GM23248 (cell line): ENCODE measurements around the gene SLC35A2. TPM values are rescaled to one million over a fixed set of nuclear protein-coding genes. Genes with fewer than 3 reads are reported as not detected.
A peak's percentile ranks its signal among the peaks of the same experiment; 100 is the strongest.

ENCODE experiments used
- DNase-seq: peaks from one replicate; pipeline ENCODE4 v3.0.0-alpha.2; 2015
- H2AFZ ChIP-seq: fragments of 200-600 bp; sonication (generic); 2 replicates; pipeline ENCODE4 v1.6.1; 2016; ENCODE audit warnings: antibody characterized with exemption
- H3F3A ChIP-seq: fragments of 200-600 bp; sonication (generic); 2 replicates; pipeline ENCODE4 v1.6.1; 2016; ENCODE audit warnings: mild to moderate bottlenecking, antibody characterized with exemption, mixed run types; ENCODE audit not compliant: insufficient read depth
- H3K27ac ChIP-seq: fragments of 200-600 bp; sonication (generic); 2 replicates; pipeline ENCODE4 v1.5.1; 2016; ENCODE audit warnings: mild to moderate bottlenecking
- H3K27me3 ChIP-seq: fragments of 200-600 bp; sonication (generic); replicated peaks from 2 replicates; pipeline ENCODE4 v1.6.1; 2016; ENCODE audit warnings: mild to moderate bottlenecking; ENCODE audit not compliant: insufficient read depth
- H3K36me3 ChIP-seq: fragments of 200-600 bp; sonication (generic); 2 replicates; pipeline ENCODE4 v1.6.1; 2016; ENCODE audit warnings: low read depth, mild to moderate bottlenecking
- H3K4me1 ChIP-seq: fragments of 200-600 bp; sonication (generic); 2 replicates; pipeline ENCODE4 v1.6.1; 2016; ENCODE audit warnings: mild to moderate bottlenecking; ENCODE audit not compliant: insufficient read depth
- H3K4me2 ChIP-seq: fragments of 200-600 bp; sonication (generic); one replicate; pipeline ENCODE4 v1.6.1; 2016; ENCODE audit warnings: mild to moderate bottlenecking; ENCODE audit not compliant: unreplicated experiment
- H3K4me3 ChIP-seq: fragments of 200-600 bp; sonication (generic); 2 replicates; pipeline ENCODE4 v1.5.1; 2016; ENCODE audit warnings: mild to moderate bottlenecking
- H3K79me2 ChIP-seq: fragments of 200-600 bp; sonication (generic); 2 replicates; pipeline ENCODE4 v1.6.1; 2016; ENCODE audit warnings: mild to moderate bottlenecking; ENCODE audit not compliant: insufficient read depth
- H3K9ac ChIP-seq: fragments of 200-600 bp; sonication (generic); 2 replicates; pipeline ENCODE4 v1.6.1; 2016; ENCODE audit warnings: mild to moderate bottlenecking
- H3K9me2 ChIP-seq: fragments of 200-600 bp; sonication (generic); 2 replicates; pipeline ENCODE4 v1.6.1; 2016; ENCODE audit warnings: mixed run types, mild to moderate bottlenecking, moderate library complexity; ENCODE audit not compliant: insufficient read depth
- H3K9me3 ChIP-seq: fragments of 200-600 bp; sonication (generic); one replicate; pipeline ENCODE4 v1.6.1; 2017; ENCODE audit warnings: low read depth
- H4K20me1 ChIP-seq: fragments of 200-600 bp; sonication (generic); 2 replicates; pipeline ENCODE4 v1.6.0; 2016; ENCODE audit not compliant: insufficient read depth
- EZH2 ChIP-seq: fragments of 200-600 bp; sonication (generic); IDR thresholded peaks from 2 replicates; pipeline ENCODE4 v1.6.1; 2018; ENCODE audit warnings: antibody characterized with exemption, mild to moderate bottlenecking; ENCODE audit not compliant: insufficient read depth, poor library complexity, severe bottlenecking
- EZH2phosphoT487 ChIP-seq: fragments of 200-600 bp; sonication (generic); IDR thresholded peaks from 2 replicates; pipeline ENCODE4 v1.6.1; 2018; ENCODE audit warnings: antibody characterized with exemption, moderate library complexity, mild to moderate bottlenecking, low read depth; ENCODE audit not compliant: insufficient read depth
- WGBS, 2 experiments: methylation state at CpG; one replicate each; pipeline ENCODE4 v1.1.6; 2015 to 2017; ENCODE audit warnings: low lambda C conversion rate in 2 of 2, low coverage in 1 of 2; ENCODE audit errors: missing lambda C conversion rate in 2 of 2; 5-methylcytosine and 5-hydroxymethylcytosine counted together
- in situ Hi-C: fragments of 300-500 bp; cut with MboI; formaldehyde crosslinking; loops from 2 replicates; pipeline ENCODE4 v1.15.0; 2020
- polyA plus RNA-seq: library from polyadenylated mRNA; unstranded; fragments of >200 nt; fragmentation: Nextera tagmentation; extraction: Ambion mirVana; gene quantifications from 2 replicates; pipeline ENCODE4 v1.2.1, GENCODE V29; 2016
- total RNA-seq: library from RNA; depleted of rRNA; stranded (reverse); fragments of >200 nt; shearing (Covaris generic); gene quantifications from 2 replicates; pipeline ENCODE4 v1.2.3, GENCODE V29; 2014

Gene SLC35A2
- total and polyA plus RNA-seq, 2 experiments from 2014 or later: 29.1 to 54.6 TPM

- Histone ChIP-seq H3K9me2 (no peaks in the 10 kb centered on the region), H3F3A (no peaks in the 10 kb centered on the region), H3K27me3 (no peaks in the 10 kb centered on the region), H3K4me2 (no peak overlapping the region), H3K4me3 (no peak overlapping the region), H3K9me3 (no peaks in the 10 kb centered on the region), H3K27ac (no peak overlapping the region), H4K20me1 (no peaks in the 10 kb centered on the region), H3K9ac (no peak overlapping the region), H3K79me2 (peaks cover 29% of the 10 kb centered on the region), H3K4me1 (0 out of 2 replicates have a peak, but pooled peaks cover 4% of the 10 kb centered on the region), H2AFZ (no peak overlapping the region), H3K36me3 (no peaks in the 10 kb centered on the region)
- TF ChIP-seq EZH2 (no peak), EZH2phosphoT487 (no peak)
- DNase-seq: no peak
- WGBS, 2 experiments: 83 to 92% methylated on average over 8 to 14 of the region's 14 CpGs
- in situ Hi-C loops: loop anchor here (25.0 kb wide), 1 partner anchor 240 kb away; no protein-coding TSS in a partner anchor
Observed at GRCh38 chrX:48902776-48903175, 8.7 kb downstream of the SLC35A2 start.

- H3K79me2 ChIP-seq: peaks cover 23% of the 10 kb centered on the region
- no peaks in the 10 kb centered on the region for H3K27me3 ChIP-seq
Observed at GRCh38 chrX:48902135-48902534, 9.3 kb downstream of the SLC35A2 start.

GRCh38 chrX:48901069-48901468 lies 10.4 kb downstream of the SLC35A2 start:
- Histone ChIP-seq H3K4me2 (no peak overlapping the region), H2AFZ (no peak overlapping the region), H3K27me3 (no peaks in the 10 kb centered on the region), H3K9ac (no peak overlapping the region), H3K27ac (no peak overlapping the region), H3K9me2 (no peaks in the 10 kb centered on the region), H3K4me3 (no peak overlapping the region), H3K4me1 (0 out of 2 replicates have a peak, but pooled peaks cover 4% of the 10 kb centered on the region), H4K20me1 (no peaks in the 10 kb centered on the region), H3K79me2 (peaks cover 31% of the 10 kb centered on the region), H3K9me3 (no peaks in the 10 kb centered on the region), H3F3A (no peaks in the 10 kb centered on the region), H3K36me3 (no peaks in the 10 kb centered on the region)
- in situ Hi-C loops: loop anchor here (25.0 kb wide), 1 partner anchor 239 kb away; no protein-coding TSS in a partner anchor
- 95 to 100% methylated on average over 7 of the region's 7 CpGs for WGBS, 2 experiments
- DNase-seq: no peak
- TF ChIP-seq EZH2phosphoT487: no peak
- no peak for TF ChIP-seq EZH2

More at GRCh38 chrX:48902135-48902534, 9.3 kb downstream of the SLC35A2 start:
- Histone ChIP-seq H3K36me3 (no peaks in the 10 kb centered on the region), H3F3A (no peaks in the 10 kb centered on the region), H4K20me1 (no peaks in the 10 kb centered on the region), H3K9me2 (no peaks in the 10 kb centered on the region), H3K9me3 (no peaks in the 10 kb centered on the region), H2AFZ (no peak overlapping the region), H3K4me3 (no peak overlapping the region), H3K27ac (no peak overlapping the region), H3K4me2 (no peak overlapping the region), H3K4me1 (0 out of 2 replicates have a peak, but pooled peaks cover 4% of the 10 kb centered on the region), H3K9ac (no peak overlapping the region)
- in situ Hi-C loops: loop anchor here (25.0 kb wide), 1 partner anchor 240 kb away; no protein-coding TSS in a partner anchor
- 91 to 99% methylated on average over 9 to 20 of the region's 20 CpGs for WGBS, 2 experiments
- DNase-seq: no peak
- TF ChIP-seq EZH2phosphoT487 (no peak), EZH2 (no peak)

GRCh38 chrX:48899078-48899410 lies 12.4 kb downstream of the SLC35A2 start:
- Histone ChIP-seq H3K9me3 (no peaks in the 10 kb centered on the region), H3K79me2 (peaks cover 44% of the 10 kb centered on the region), H3K27ac (peak overlapping the region; percentile 90; the same call in 1 of the 2 replicates), H3K4me1 (0 out of 2 replicates have a peak, but pooled peaks cover 4% of the 10 kb centered on the region), H3K36me3 (no peaks in the 10 kb centered on the region), H3F3A (no peaks in the 10 kb centered on the region), H3K27me3 (no peaks in the 10 kb centered on the region), H2AFZ (no peak overlapping the region), H3K9ac (no peak overlapping the region), H4K20me1 (no peaks in the 10 kb centered on the region), H3K4me2 (peak overlapping the region; percentile 42), H3K4me3 (peak overlapping the region; percentile 79; the same call in 1 of the 2 replicates), H3K9me2 (no peaks in the 10 kb centered on the region)
- TF ChIP-seq EZH2: no peak
- TF ChIP-seq EZH2phosphoT487: no peak
- 75 to 81% methylated on average over 7 of the region's 8 CpGs for WGBS, 2 experiments
- in situ Hi-C loops: no loop called here
- DNase-seq: no peak
